K562 (cell line): ENCODE measurements around the gene AREL1. TPM values are rescaled to one million over a fixed set of nuclear protein-coding genes. Genes with fewer than 3 reads are reported as not detected.

Experiments
- CEBPB ChIP-seq: fragments of 450-650 bp; IDR thresholded peaks from 2 replicates; pipeline ENCODE4 v1.6.1; 2016; ENCODE audit warnings: missing genetic modification characterization, missing compliant biosample characterization
- CGGBP1 ChIP-seq: fragments of 250-450 bp; sonication (Bioruptor Pico); IDR thresholded peaks from 2 replicates; pipeline ENCODE4 v1.9.0; 2021; ENCODE audit warnings: mild to moderate bottlenecking
- CHD1 ChIP-seq: fragments of 200-600 bp; sonication (generic); IDR thresholded peaks from one replicate; pipeline ENCODE4 v1.6.1; 2012; ENCODE audit warnings: mild to moderate bottlenecking, moderate library complexity, low read length, inconsistent platforms
- FIP1L1 ChIP-seq: fragments of 200-400 bp; formaldehyde crosslinking; IDR thresholded peaks from 2 replicates; pipeline ENCODE4 v1.6.1; 2018; ENCODE audit warnings: mild to moderate bottlenecking, low read depth, low read length; ENCODE audit not compliant: poor library complexity, severe bottlenecking
- FOXJ3 ChIP-seq: sonication (generic); formaldehyde crosslinking; IDR thresholded peaks from 2 replicates; pipeline ENCODE4 v1.4.0; 2020; ENCODE audit warnings: mild to moderate bottlenecking, missing genetic modification reagents
- GTF3C2 ChIP-seq: IDR thresholded peaks from 3 replicates; pipeline ENCODE4 v1.6.1; 2011; ENCODE audit warnings: borderline replicate concordance, mild to moderate bottlenecking, moderate library complexity; ENCODE audit not compliant: insufficient read length; ENCODE audit errors: extremely low read depth
- HCFC1 ChIP-seq: IDR thresholded peaks from 2 replicates; pipeline ENCODE4 v1.6.1; 2012; ENCODE audit warnings: low read depth, low read length, improper control_type of control experiment
- LEF1 ChIP-seq: fragments of 450-650 bp; IDR thresholded peaks from 2 replicates; pipeline ENCODE4 v1.6.1; 2016; ENCODE audit warnings: mild to moderate bottlenecking
- MAFF ChIP-seq: IDR thresholded peaks from 2 replicates; pipeline ENCODE4 v1.6.1; 2012; ENCODE audit warnings: low read length, improper control_type of control experiment
- MCM5 ChIP-seq: fragments of 450-650 bp; IDR thresholded peaks from 2 replicates; pipeline ENCODE4 v1.6.1; 2016; ENCODE audit warnings: low read depth
- MED1 ChIP-seq: sonication (generic); formaldehyde crosslinking; IDR thresholded peaks from 2 replicates; pipeline ENCODE4 v1.8.1; 2023; ENCODE audit warnings: missing genetic modification reagents, borderline replicate concordance
- NBN ChIP-seq: fragments of 450-650 bp; IDR thresholded peaks from 2 replicates; pipeline ENCODE4 v1.6.1; 2016; ENCODE audit warnings: low read depth, mild to moderate bottlenecking
- NR0B1 ChIP-seq: fragments of 450-650 bp; IDR thresholded peaks from one replicate; pipeline ENCODE4 v1.6.1; 2018; ENCODE audit warnings: mild to moderate bottlenecking, moderate library complexity; ENCODE audit not compliant: partially characterized antibody
- SPI1 ChIP-seq: IDR thresholded peaks from 2 replicates; pipeline ENCODE4 v1.6.1; 2011; ENCODE audit warnings: low read depth, low read length, control low read depth, borderline replicate concordance
- TEAD1 ChIP-seq, 2 experiments: fragments of 450-650 bp in 1 of 2; sonication (generic) in 1 of 2; formaldehyde crosslinking; IDR thresholded peaks; 2 replicates each; pipeline versions ENCODE4 v1.4.0 to v1.8.0; 2020 to 2022; ENCODE audit warnings: mild to moderate bottlenecking in 2 of 2, missing genetic modification reagents in 1 of 2
- TFAP4 ChIP-seq: sonication (generic); formaldehyde crosslinking; IDR thresholded peaks from 2 replicates; pipeline ENCODE4 v1.8.0; 2022; ENCODE audit warnings: missing genetic modification reagents, mild to moderate bottlenecking, moderate library complexity, borderline replicate concordance
- ZBED1 ChIP-seq: IDR thresholded peaks from 2 replicates; pipeline ENCODE4 v1.6.1; 2014
- ZBTB1 ChIP-seq: sonication (generic); formaldehyde crosslinking; IDR thresholded peaks from 2 replicates; pipeline ENCODE4 v1.8.1; 2023; ENCODE audit warnings: missing genetic modification reagents, low read depth, mild to moderate bottlenecking, borderline replicate concordance
- ZBTB5 ChIP-seq: fragments of 450-650 bp; IDR thresholded peaks from 2 replicates; pipeline ENCODE4 v1.6.1; 2017; ENCODE audit warnings: antibody characterized with exemption
- ZFP1 ChIP-seq: fragments of 450-650 bp; formaldehyde crosslinking; IDR thresholded peaks from 2 replicates; pipeline ENCODE4 v1.4.0; 2020; ENCODE audit warnings: mild to moderate bottlenecking, mixed read lengths
- polyA plus RNA-seq, 8 experiments: library from polyadenylated mRNA; depleted of rRNA in 4 of 8; stranded (reverse) in 5 of 8; unstranded in 3 of 8; fragments of >200 nt; fragmentation: Nextera tagmentation in 2 of 8; fragmentation: Illumina TruSeq in 1 of 8; extraction: Ambion mirVana in 2 of 8; extraction: Trizol in 1 of 8; gene quantifications; 2 replicates each; pipeline versions ENCODE4 v1.2.1 to v1.2.3, GENCODE V29; 2011 to 2014; ENCODE audit warnings: inconsistent platforms in 1 of 8, missing spikeins in 1 of 8
- total RNA-seq, 7 experiments: library from RNA; depleted of rRNA in 6 of 7; stranded (reverse); fragments of >200 nt in 6 of 7; fragmentation: Illumina TruSeq in 2 of 7; extraction: Trizol in 2 of 7; gene quantifications; 2 replicates each; pipeline versions ENCODE4 v1.2.1 to v1.2.3, GENCODE V29; 2011 to 2021; ENCODE audit warnings: low replicate concordance in 1 of 7

Gene AREL1
- total and polyA plus RNA-seq, 9 of the 15 experiments (the other 6 are each of a cell fraction or from before 2014, with no cell fraction given) = 6.0 to 24.8 (median 16.6) TPM

- no peak for TF ChIP-seq CHD1
- TF ChIP-seq ZBTB1 (CRISPR knock-in tag) = no peak
- TF ChIP-seq LEF1 = no peak
- no peak for TF ChIP-seq FOXJ3 (CRISPR knock-in tag)
- TF ChIP-seq MED1 (CRISPR knock-in tag) = no peak
- TF ChIP-seq FIP1L1 = no peak
- TF ChIP-seq TFAP4 (CRISPR knock-in tag) = peak; percentile 34; the same call in 1 of the 2 replicates
- no peak for TF ChIP-seq SPI1
- TF ChIP-seq MCM5 = no peak
- TF ChIP-seq HCFC1 = peak; percentile 81
- TF ChIP-seq ZBTB5 = no peak
- TF ChIP-seq ZBED1 = no peak
- no peak for TF ChIP-seq TEAD1 (CRISPR knock-in tag; IDR thresholded peaks at IDR 0.05)
- TF ChIP-seq NR0B1 = no peak
- TF ChIP-seq GTF3C2 = no peak
- TF ChIP-seq CGGBP1 (CRISPR knock-in tag) = no peak
- no peak for TF ChIP-seq ZFP1 (CRISPR knock-in tag)
- peak; percentile 79; the same call in 1 of the 2 replicates for TF ChIP-seq NBN
- TF ChIP-seq CEBPB (tag) = 0 out of 2 replicates have a peak, but pooled peaks have one; percentile 28
- TF ChIP-seq MAFF = no peak
These were observed at the start of gene AREL1, which contains the start of gene FCF1 (continued) for GRCh38 chr14:74712499-74713394.
